Right ventricle myocardium superior (tissue), 1 donor: ENCODE results near the gene PTCSC3. TPM values are rescaled to one million over a fixed set of nuclear protein-coding genes. Genes with fewer than 3 reads are reported as not detected.

ENCODE experiments used
- ATAC-seq: fragments of 200-7000 bp; cut with Tn5 transposase; one replicate; pipeline ENCODE4 v1.9.1; 2020; ENCODE audit warnings: mild to moderate bottlenecking; ENCODE audit not compliant: poor library complexity
- DNase-seq: peaks from one replicate; pipeline ENCODE4 v3.0.0-alpha.2; 2020
- intact Hi-C: fragments of 100-400 bp; cut with DNase I; formaldehyde crosslinking; loops from one replicate; pipeline ENCODE4 v1.11.2; 2022
- total RNA-seq: library from RNA; stranded (reverse); fragmentation: NEBNext Ultra II Directional; extraction: Animal tissue kit (Norgen Biotek cat#: 25700); gene quantifications from one replicate; pipeline ENCODE4 v1.2.1, GENCODE V29; 2021
- donor health status: DM: no; HTN: yes; CAD: no; lungs with severe emphysema.

The PTCSC3 gene
- total RNA-seq, 1 donor from 2014 or later: not detected

- intact Hi-C loops: no loop called here
- DNase-seq: no peak
- no peak for ATAC-seq
These were observed 81.6 kb downstream of the PTCSC3 start for GRCh38 chr14:36094963-36095362.

DNA sequence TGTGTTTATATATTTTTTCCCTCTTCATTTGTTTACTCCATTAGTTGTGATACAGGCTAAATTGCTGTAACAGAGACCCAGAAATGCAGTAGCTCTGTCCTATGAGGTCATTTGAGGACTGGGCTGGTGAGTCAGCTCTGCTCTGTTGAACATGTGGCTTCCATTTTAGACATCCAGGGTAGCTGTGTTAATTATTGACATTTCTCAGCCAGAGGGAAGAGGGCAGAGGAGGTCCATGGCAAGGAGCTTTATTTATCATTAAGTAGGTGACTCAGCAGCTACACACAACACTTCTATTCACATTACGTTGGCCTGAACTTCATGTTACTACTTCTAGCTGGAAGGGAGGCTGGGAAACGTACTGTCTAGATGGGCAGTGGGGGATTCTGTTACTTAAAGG lies 85.4 kb downstream of the PTCSC3 start:
- ATAC-seq: peak; percentile 62
- DNase-seq: no peak

DNA sequence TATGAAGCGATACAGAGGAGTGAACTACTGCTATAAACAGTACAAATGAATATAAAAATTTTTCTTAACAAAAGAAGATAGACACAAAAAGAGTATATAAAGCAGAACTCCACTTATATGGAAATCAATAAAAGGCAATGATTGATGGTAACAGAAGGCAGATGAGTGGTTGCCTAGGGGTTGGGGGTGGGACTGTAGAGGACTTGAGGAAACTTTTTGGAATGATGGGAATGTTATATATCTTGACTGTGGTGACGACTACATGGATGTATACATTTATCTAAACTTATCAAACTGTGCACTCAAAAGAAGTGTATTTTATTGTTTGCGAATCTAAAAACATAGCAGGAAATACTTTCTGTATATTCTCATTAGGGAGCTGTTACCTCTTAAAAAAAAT lies 89.1 kb downstream of the PTCSC3 start:
- DNase-seq: no peak
- intact Hi-C loops: no loop called here
- ATAC-seq: no peak

More for the DNA sequence above, 85.4 kb downstream of the PTCSC3 start:
- intact Hi-C loops: no loop called here

- no peak for DNase-seq
- ATAC-seq: no peak
- intact Hi-C loops: no loop called here
These were observed 89.7 kb downstream of the PTCSC3 start for GRCh38 chr14:36086629-36087395.

GRCh38 chr14:36085861-36086260 lies 90.7 kb downstream of the PTCSC3 start:
- DNase-seq: no peak
- ATAC-seq: no peak
- intact Hi-C loops: no loop called here

Other genes starting within 250 kb of the PTCSC3 start
- 8.0 TPM for gene MBIP, start 143.9 kb upstream of the PTCSC3 start, total RNA-seq